ENCODE data around the gene TSPEAR. TPM values are rescaled to one million over a fixed set of nuclear protein-coding genes. Genes with fewer than 3 reads are reported as not detected.

TSPEAR gene
- total RNA-seq, 1 experiment from 2014 or later: 0.32 TPM

DNA sequence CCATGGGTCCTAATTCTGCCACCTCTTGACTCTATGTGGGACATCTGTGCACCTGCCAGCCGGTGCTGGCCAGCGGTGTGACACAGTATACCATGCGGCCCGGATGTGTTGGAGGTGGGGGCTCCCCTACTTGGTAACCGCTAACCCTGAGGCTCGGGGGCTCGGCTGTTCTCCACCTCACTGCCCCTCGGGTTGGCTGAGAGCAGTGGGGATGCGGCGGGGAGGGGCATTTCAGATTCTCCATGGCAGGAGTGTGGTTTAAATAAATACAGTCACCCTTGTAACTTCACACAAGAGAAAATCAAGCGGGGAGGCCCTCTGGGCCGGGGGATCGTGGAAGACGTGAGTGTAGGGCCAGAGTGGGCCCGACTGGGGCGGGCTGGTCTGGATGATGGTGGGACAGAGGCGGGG lies 182.4 kb downstream of the TSPEAR start:
- DNase-seq: no peak
- intact Hi-C loops (cut with micrococcal nuclease; ENCODE audit: unreplicated experiment): no loop called here
- Histone ChIP-seq H3K9me3 (peaks cover 10% of the 10 kb centered on the region), H3K4me3 (ENCODE audit: low read depth, low read length) (no peak overlapping the region), H3K36me3 (ENCODE audit: control insufficient read depth, insufficient read depth, low read length) (no peaks in the 10 kb centered on the region), H3K4me1 (no peaks in the 10 kb centered on the region), H3K27me3 (replicated peaks; ENCODE audit: control insufficient read depth, insufficient read depth, low read length) (no peaks in the 10 kb centered on the region)
- Mint-ChIP-seq H3K9me3 (ENCODE audit: unreplicated experiment) (no peaks in the 10 kb centered on the region), H3K27ac (ENCODE audit: unreplicated experiment) (no peak overlapping the region), H3K4me1 (ENCODE audit: low read depth, unreplicated experiment) (no peaks in the 10 kb centered on the region), H3K4me3 (ENCODE audit: unreplicated experiment) (no peak overlapping the region), H3K27me3 (ENCODE audit: insufficient read depth, unreplicated experiment) (peaks cover 6% of the 10 kb centered on the region), H3K36me3 (ENCODE audit: insufficient read depth, unreplicated experiment) (no peaks in the 10 kb centered on the region)
- TF ChIP-seq, protein P1, sequence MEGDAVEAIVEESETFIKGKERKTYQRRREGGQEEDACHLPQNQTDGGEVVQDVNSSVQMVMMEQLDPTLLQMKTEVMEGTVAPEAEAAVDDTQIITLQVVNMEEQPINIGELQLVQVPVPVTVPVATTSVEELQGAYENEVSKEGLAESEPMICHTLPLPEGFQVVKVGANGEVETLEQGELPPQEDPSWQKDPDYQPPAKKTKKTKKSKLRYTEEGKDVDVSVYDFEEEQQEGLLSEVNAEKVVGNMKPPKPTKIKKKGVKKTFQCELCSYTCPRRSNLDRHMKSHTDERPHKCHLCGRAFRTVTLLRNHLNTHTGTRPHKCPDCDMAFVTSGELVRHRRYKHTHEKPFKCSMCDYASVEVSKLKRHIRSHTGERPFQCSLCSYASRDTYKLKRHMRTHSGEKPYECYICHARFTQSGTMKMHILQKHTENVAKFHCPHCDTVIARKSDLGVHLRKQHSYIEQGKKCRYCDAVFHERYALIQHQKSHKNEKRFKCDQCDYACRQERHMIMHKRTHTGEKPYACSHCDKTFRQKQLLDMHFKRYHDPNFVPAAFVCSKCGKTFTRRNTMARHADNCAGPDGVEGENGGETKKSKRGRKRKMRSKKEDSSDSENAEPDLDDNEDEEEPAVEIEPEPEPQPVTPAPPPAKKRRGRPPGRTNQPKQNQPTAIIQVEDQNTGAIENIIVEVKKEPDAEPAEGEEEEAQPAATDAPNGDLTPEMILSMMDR (IDR thresholded peaks at IDR 0.05; ENCODE audit: insufficient read depth in 1 of 2, low read depth in 1 of 2, low read length in 1 of 2, severe bottlenecking in 1 of 2, unreplicated experiment in 1 of 2): no peak
- CTCF ChIA-PET: no interaction called here
- POLR2A ChIA-PET: no interaction called here
- BruUV-seq (replicated peaks): no TSS peak

DNA sequence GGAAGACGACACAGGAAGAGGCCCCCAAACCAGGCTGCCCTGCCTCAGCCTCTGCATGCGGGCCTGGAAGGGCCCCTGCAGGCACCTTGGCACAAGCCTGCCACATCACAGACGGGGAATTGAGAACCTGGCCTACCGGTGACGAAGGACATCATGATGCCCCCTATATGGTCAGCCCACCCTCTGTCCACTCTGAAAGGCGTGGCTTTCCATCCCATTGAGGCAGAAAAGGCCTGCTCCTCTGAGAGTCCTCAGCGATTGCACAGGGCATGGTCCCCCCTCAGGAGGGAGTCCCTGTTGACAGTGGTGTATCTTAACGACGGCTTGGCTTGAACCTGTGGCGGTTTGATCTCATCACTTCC lies 182.8 kb downstream of the TSPEAR start:
- CTCF ChIA-PET: no interaction called here
- no peak overlapping the region for H3K4me3 ChIP-seq (ENCODE audit: low read depth, low read length)
- intact Hi-C loops (cut with micrococcal nuclease; ENCODE audit: unreplicated experiment): no loop called here
- Mint-ChIP-seq H3K9me3 (ENCODE audit: unreplicated experiment) (no peaks in the 10 kb centered on the region), H3K36me3 (ENCODE audit: insufficient read depth, unreplicated experiment) (no peaks in the 10 kb centered on the region), H3K4me1 (ENCODE audit: low read depth, unreplicated experiment) (no peaks in the 10 kb centered on the region), H3K27me3 (ENCODE audit: insufficient read depth, unreplicated experiment) (peaks cover 6% of the 10 kb centered on the region), H3K27ac (ENCODE audit: unreplicated experiment) (no peak overlapping the region), H3K4me3 (ENCODE audit: unreplicated experiment) (no peak overlapping the region)
- POLR2A ChIA-PET: no interaction called here
- peaks cover 10% of the 10 kb centered on the region for H3K9me3 ChIP-seq
- no peaks in the 10 kb centered on the region for H3K36me3 ChIP-seq (ENCODE audit: control insufficient read depth, insufficient read depth, low read length)
- TF ChIP-seq, protein P1 (IDR thresholded peaks at IDR 0.05; ENCODE audit: insufficient read depth in 1 of 2, low read depth in 1 of 2, low read length in 1 of 2, severe bottlenecking in 1 of 2, unreplicated experiment in 1 of 2): no peak
- no peaks in the 10 kb centered on the region for H3K27me3 ChIP-seq (replicated peaks; ENCODE audit: control insufficient read depth, insufficient read depth, low read length)
- no TSS peak for BruUV-seq (replicated peaks)
- H3K4me1 ChIP-seq: no peaks in the 10 kb centered on the region
- no peak for DNase-seq

DNA sequence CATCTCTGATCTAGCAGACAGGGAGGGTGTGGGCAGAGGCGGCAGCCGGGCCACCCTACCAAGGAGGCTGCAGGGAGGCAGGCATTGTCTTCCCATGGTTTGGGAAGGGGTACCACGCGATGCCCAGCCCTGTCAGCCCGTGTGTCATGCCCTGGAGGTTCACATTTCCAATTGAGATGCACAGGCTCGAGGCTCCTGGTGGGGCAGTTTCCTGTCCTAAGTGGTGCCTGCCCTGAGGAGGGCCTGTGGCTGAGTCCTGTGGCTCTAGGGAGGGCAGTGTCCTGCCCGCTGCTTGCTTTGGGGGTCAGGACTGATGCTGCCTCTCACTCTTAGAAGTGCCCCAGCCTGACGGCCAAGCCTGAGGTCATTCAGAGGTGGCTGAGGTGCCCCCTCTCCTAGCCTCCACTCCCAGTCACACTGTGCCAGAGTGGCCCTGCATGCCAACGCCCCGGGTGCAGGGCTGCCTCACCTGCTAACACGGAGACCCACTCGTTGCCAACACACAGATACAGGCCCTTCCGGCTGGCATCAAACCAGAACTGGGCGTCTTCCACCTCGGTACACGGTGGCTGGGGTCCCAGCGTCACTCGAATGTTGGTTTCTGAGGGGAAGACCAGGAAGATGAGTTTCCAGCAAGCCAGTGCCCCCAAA lies 183.3 kb downstream of the TSPEAR start:
- BruUV-seq (replicated peaks): no TSS peak
- Histone ChIP-seq H3K4me3 (ENCODE audit: low read depth, low read length) (no peak overlapping the region), H3K4me1 (no peaks in the 10 kb centered on the region), H3K27me3 (replicated peaks; ENCODE audit: control insufficient read depth, insufficient read depth, low read length) (no peaks in the 10 kb centered on the region), H3K9me3 (peaks cover 14% of the 10 kb centered on the region), H3K36me3 (ENCODE audit: control insufficient read depth, insufficient read depth, low read length) (no peaks in the 10 kb centered on the region)
- no peak for DNase-seq
- Mint-ChIP-seq H3K4me1 (ENCODE audit: low read depth, unreplicated experiment) (no peaks in the 10 kb centered on the region), H3K27me3 (ENCODE audit: insufficient read depth, unreplicated experiment) (peaks cover 6% of the 10 kb centered on the region), H3K27ac (ENCODE audit: unreplicated experiment) (no peak overlapping the region), H3K36me3 (ENCODE audit: insufficient read depth, unreplicated experiment) (no peaks in the 10 kb centered on the region), H3K9me3 (ENCODE audit: unreplicated experiment) (no peaks in the 10 kb centered on the region), H3K4me3 (ENCODE audit: unreplicated experiment) (no peak overlapping the region)
- ChIA-PET CTCF (no interaction called here), POLR2A (no interaction called here)
- intact Hi-C loops (cut with micrococcal nuclease; ENCODE audit: unreplicated experiment): no loop called here
- TF ChIP-seq, protein P1 (IDR thresholded peaks at IDR 0.05; ENCODE audit: insufficient read depth in 1 of 2, low read depth in 1 of 2, low read length in 1 of 2, severe bottlenecking in 1 of 2, unreplicated experiment in 1 of 2): no peak

Measured in Caco-2 (cell line).